ENCODE data around the gene MASP2.
"Not testable (repeated sequence)": the region's sequence is repeated elsewhere in the genome, so short reads cannot be mapped to it uniquely, and the experiment has no call there.

Gene MASP2

DNA sequence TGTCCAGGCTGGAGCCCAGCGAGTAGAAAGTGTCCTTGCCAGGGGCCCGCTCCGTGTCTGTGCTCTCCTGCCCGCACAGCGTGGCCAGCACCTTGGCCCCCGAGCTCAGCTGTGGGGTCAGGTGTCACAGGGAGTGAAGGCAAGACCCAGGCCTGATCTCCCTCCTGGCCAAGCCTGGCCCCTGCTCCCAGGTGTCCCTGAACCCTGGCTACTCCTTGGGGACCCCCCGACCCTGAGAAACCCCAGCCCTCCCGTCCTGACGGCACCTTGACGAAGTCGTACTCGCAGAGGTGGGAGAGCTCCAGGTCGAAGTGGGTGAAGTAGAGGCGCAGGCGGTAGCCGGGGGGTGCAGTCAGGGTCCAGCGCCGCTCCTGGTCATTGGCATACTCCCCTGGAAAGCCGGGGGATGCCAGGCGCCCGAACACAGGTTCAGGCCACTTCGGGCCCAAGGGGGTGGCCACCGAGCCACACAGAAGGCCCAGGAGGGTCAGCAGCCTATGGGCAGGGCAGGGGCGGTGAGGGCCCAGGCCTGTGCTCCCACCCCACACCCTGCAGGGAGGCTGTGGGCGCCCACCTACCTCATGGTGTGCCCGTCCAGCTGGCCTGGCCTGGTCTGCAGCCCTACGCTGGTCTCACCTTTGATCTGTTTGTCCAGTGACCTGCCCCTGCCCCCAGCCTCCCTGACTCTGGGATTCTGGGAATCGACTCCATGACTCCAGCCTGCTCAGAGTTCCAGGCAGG, at the start of gene MASP2:
Gene MASP2, minus strand, starts transcription at position 615 of the 741 bp plus-strand sequence. Its CDS starts 32 bp downstream, at position 583.
- no peak for DNase-seq (ENCODE audit: low spot score)

GRCh38 chr1:11083784-11084183, 36.7 kb upstream of the MASP2 start:
- not testable (repeated sequence) for DNase-seq (ENCODE audit: low spot score)

DNA sequence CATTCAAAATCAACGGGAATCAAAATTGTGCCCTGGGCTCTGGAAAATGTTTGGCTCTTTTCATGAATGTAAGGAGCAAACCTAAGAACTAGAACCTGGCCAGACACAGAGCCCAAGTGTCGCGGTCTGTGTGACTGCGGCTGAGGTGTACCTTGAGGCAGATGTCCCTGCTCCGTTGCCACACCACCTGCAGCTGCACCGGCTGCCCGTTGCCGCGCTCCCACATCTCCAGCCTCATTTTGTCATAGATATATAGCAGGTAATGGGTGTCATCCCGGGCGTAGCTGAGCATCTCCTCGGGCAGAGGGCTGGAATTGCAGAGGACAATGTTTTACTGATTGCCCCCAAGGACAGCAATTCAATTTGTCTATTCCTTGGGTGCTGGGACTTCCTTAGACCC, 33.9 kb upstream of the MASP2 start:
- DNase-seq (ENCODE audit: low spot score): no peak

DNA sequence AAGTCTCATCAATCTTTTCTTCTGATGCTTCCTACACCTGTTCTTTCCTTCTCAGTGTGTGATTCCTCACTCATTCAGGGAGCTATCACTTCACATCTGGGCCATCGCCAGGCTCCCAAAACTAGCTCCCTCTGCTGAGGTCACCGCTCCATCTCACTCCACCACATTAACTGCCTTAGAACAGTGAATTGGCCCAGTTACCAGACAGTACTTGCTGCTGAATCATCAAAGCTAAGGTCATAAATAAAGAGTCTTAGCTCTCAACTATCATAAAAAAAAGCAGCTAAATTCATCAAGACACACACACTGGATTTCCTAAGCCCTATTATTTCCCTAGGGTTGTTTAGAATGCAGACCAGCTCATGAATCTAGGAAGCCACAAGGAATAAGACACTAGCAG, 31.6 kb upstream of the MASP2 start:
- DNase-seq (ENCODE audit: low spot score): no peak

- DNase-seq (ENCODE audit: low spot score): not testable (repeated sequence)
Observed at GRCh38 chr1:11073398-11073797, 26.4 kb upstream of the MASP2 start.

- no peak for DNase-seq (ENCODE audit: low spot score)
Observed at GRCh38 chr1:11072216-11072917, 25.3 kb upstream of the MASP2 start.

GRCh38 chr1:11071463-11072215, 24.6 kb upstream of the MASP2 start:
- DNase-seq (ENCODE audit: low spot score): no peak

DNA sequence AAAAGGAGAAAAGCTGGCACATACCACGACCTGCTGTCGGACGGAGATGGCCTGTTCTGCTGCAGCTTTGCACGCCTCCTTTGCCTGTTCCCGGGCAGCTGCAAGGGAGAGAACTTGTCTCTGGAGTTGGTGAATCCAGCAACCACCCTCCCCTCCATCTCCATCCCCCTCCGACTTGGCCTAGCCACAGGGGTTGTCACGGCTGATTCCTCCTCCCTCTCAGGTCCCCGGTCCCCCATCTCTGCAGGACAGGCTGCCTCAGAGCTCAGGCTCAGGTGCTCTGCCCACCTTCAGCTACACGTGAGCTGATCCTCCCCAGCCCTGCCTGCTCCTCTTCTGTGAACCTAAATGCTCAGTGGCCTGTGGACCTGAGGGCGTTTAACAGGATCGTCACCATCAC, 23.8 kb upstream of the MASP2 start:
- DNase-seq (ENCODE audit: low spot score): no peak

- DNase-seq (ENCODE audit: low spot score): no peak
Observed at GRCh38 chr1:11068600-11069473, 21.8 kb upstream of the MASP2 start.

GRCh38 chr1:11067716-11068599, 20.9 kb upstream of the MASP2 start:
- DNase-seq (ENCODE audit: low spot score): no peak

DNA sequence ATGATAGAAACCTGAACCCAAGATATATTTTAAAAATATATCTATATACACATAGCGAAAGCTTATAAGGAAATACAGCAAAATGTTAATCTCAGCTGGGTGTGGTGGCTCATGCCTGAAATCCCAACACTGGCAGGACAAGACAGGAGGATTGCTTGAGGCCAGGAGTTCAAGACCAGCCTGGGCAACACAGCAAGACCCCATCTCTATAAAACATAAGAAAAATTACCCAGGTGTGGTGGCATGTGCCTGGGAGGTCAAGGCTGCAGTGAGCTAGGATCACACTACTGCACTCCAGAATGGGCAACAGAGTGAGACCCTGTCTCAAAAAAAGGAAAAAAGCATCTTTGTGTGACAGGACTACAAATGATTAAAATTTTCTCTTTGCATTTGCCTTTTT, 18.8 kb upstream of the MASP2 start:
- DNase-seq (ENCODE audit: low spot score): no peak

DNA sequence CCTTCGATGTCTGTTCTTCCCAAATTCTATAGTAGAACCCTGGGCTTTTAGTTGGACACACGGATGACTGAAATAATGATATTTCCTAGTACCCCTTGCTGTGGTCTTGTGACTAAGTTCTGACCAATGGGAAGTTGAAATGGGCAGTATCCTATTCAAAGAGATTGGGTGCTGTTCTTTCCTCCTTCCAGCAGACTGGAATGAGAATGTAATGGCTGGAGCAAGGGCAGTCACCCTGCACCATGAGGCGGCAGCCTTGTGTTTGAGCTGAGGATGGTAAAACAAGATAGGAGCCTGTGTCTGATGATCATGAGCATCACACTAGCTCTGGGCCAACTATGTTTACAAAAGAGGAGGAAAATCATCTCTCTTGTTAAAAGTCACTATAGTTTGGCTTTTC, 17.9 kb upstream of the MASP2 start:
- DNase-seq (ENCODE audit: low spot score): no peak

GRCh38 chr1:11063937-11064537, 17.0 kb upstream of the MASP2 start:
- DNase-seq (ENCODE audit: low spot score): not testable (repeated sequence)

DNA sequence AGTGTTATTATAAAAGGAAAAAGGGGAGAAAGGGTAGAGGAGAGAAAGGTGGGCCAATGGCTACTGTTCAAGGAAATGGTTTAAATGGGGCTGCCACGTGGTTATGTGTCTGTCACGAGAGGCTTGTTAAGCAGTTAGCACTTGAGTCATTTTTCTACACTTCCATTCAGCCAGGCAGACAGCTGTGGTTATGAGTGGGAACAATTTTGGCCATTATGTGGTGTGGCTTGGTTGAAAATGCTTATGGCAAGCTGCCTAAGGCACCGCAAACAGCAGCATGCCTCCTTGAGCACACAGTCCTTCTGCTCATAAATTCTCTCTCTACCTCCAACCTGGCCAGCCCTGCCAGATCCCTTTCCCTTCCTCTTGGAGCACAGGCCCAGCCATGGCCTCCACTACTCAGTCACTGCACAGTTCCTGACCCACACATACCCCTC, 15.9 kb upstream of the MASP2 start:
- DNase-seq (ENCODE audit: low spot score): no peak

DNA sequence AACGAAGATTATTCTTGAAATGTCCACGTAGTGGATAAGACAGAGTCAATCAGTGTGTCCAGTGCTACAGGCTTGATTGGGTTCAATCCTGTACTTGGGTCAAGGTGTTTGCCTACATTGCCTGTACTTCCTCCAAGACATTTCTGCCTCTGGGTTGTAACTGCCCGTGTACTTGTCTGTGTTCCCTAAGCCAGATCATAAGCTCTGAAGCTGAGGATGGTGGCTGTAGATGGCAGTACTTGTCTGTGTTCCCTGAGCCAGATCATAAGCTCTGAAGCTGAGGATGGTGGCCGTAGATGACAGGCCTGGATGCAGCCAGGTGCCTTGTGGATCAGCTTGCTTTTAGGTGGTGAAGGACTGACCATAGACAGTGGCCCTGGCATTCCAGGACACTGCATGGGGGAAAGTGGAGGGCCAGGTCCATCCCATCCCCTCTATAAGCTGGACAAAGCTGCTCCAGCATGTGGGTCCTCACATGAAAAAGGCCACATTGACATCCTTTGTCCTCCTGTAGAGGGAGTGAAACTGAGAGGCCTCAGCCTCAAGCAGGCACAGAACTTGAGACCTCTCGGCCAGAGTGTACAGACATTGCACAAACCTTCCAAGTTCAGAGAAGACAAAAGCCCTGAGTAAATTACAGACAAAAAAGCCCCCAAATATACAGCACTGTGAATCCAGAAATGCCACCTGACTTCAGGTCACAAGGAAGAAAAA, 14.8 kb upstream of the MASP2 start:
- DNase-seq (ENCODE audit: low spot score): no peak

- DNase-seq (ENCODE audit: low spot score): peak; percentile 100
Observed at GRCh38 chr1:11059968-11060830, 13.2 kb upstream of the MASP2 start, which contains the start of gene SRM. TSS of gene SRM (minus strand) at chr1:11060018. CDS start at chr1:11059943, 75 bp downstream.

DNA sequence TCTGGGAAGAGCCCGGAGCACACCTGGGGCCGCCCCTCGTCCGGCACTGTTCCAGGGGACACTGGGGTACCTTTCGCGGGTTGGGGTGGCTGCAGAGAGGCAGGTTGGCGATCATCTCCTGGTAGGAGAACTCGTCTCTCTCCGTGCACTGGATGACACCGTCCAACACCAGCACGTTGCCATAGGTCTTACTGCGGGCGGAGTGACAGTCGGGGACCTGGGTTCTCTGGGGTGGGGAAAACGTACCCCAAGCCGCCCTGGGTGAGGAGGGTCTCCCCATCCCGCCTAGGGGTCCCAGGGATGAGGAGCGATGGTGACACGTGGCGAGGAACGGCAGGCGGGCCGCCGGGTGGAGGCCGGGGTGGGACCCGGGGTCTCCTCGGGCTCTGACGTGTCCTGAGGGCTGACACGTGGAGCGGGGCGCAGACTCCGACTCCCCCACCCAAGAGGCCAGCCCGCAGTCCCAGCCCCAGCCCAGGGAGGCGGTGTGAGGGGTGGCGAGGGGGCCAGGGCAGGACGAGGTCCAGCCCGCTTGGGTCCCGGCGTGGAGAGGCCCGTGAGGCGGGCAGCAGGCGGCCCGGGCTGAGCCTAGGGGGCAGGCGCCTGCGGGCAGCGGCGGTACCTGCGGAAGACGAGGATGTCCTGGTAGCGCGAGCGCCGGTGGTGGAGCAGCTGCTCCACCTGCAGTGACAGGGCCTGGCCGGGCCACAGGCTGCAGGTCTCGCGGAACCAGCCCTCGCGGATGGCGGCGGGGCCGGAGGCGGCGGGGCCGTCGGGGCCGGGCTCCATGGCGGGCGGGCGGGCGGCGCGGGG, 12.3 kb upstream of the MASP2 start:
- peak; percentile 52 for DNase-seq (ENCODE audit: low spot score)
